ENCODE results near the gene GGCT. TPM values are rescaled to one million over a fixed set of nuclear protein-coding genes. Genes with fewer than 3 reads are reported as not detected.
"Not testable (repeated sequence)": the region's sequence is repeated elsewhere in the genome, so short reads cannot be mapped to it uniquely, and the experiment has no call there.

Gene GGCT, protein sequence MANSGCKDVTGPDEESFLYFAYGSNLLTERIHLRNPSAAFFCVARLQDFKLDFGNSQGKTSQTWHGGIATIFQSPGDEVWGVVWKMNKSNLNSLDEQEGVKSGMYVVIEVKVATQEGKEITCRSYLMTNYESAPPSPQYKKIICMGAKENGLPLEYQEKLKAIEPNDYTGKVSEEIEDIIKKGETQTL
- total RNA-seq: 36.3 and 42.7 TPM in 2 replicates

GRCh38 chr7:30504301-30505173 is at the start of gene GGCT:
Gene GGCT (minus strand): TSS chr7:30504829. CDS start chr7:30504709, 120 bp downstream.
- intact Hi-C loops (cut with micrococcal nuclease): loop anchor here (1.0 to 10.0 kb wide), 11 partner anchors 25 to 1990 kb away; partner anchors contain the start of genes AVL9, GARS1, LSM5 and MTURN

DNA sequence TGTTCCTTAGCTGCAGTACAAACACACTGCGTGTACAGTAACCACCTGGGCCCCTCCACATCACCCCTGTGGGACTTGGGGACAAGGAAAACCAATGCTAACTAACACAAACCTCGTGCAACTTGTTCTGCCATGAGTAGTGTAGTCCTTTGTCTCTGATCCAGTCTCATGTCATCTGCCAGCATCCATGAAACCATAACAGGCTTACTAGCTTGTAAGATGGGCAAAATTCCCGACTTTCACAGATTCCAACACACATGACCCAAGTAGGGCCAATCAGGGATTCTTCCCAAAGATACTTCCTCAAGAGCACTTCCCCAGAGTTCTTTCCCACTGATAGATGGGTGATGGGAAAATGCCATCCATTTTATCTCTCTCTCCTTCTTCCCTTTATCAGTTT is 48.9 kb upstream of the GGCT start:
- intact Hi-C loops (cut with micrococcal nuclease): no loop called here

DNA sequence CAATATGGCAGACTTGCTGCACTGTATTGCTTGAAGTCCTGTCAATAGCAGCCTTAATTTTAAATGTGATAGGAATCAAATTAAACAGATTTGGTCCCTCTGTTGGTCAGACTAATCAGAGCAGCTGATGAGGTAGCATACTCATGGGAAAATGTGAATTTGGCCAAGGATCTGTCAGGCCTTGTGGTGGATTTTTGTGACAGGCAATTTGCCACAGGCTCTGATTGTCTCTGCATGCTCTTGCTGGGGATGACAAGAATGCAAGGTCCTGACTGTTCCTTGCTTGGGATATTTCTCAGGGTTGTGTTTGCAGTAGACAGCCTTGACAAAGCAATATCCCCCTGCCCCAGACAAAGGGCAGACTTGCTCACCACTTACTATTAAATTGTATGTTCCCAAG is 48.5 kb upstream of the GGCT start:
- intact Hi-C loops (cut with micrococcal nuclease): no loop called here

GRCh38 chr7:30552330-30552729 is 47.7 kb upstream of the GGCT start:
- intact Hi-C loops (cut with micrococcal nuclease): no loop called here

GRCh38 chr7:30549931-30550493 is 45.4 kb upstream of the GGCT start:
- intact Hi-C loops (cut with micrococcal nuclease): loop anchor here (2.0 kb wide), 1 partner anchor 45 kb away; the partner anchor contains the start of gene GGCT

DNA sequence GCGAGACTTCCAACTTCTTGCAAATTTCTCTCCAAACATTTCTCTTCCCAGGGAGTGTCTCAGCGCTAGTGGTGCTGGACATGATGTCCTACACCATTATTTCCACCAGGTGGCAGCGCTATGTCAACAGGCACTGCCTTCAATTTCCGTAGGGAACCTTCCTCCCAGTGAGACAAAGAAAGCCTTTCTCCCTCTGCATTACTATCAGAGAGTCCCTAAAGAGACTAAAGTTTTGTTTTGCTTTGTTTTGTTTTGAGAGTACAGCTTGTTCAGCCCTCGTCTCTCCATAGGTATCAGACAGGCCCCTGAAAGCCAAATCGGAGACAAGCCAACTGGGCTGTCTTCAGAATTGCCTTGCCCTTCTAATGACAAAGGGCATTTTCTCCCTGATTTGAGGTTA is 44.2 kb upstream of the GGCT start:
- intact Hi-C loops (cut with micrococcal nuclease): loop anchor here (1.0 to 2.0 kb wide), 3 partner anchors 15 to 191 kb away; partner anchors contain the start of gene GGCT

GRCh38 chr7:30546596-30546995 is 42.0 kb upstream of the GGCT start:
- intact Hi-C loops (cut with micrococcal nuclease): no loop called here

DNA sequence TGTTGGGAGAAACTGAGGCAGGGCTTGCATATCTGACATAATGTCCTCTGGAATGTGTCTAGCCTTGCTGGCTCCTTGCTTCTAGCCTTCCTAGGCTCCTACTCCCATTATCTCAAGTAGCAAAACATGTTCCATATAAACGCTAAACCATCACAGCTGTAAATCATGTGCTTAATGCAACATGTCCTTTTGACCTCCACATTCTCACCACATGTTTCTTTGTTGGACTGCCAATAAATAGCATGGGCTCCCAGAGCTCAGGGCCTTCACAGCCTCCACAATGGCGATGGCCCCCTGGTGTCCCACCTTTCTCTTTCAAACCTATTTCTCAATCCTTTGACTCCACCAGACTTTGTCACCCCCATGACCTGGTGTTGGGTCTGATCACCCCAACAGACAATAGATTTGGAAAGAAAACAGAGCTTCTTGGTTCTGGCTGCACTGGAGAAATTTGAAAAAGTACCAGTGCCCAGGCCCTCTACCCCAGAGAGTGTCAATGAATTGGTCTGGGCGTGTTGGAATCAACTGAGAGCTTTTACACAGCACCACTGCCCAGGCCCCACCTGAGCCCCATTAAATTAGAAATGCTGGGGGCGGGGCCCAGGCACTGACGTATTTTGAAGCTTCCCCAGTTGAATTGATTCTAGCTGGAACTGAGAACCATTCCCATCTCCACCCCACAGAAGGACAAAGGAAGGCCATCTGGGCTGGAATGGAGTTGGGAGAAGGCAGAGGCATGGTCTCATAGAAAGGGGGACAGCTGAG is 41.3 kb upstream of the GGCT start:
- intact Hi-C loops (cut with micrococcal nuclease): no loop called here

GRCh38 chr7:30543813-30544525 is 39.3 kb upstream of the GGCT start:
- intact Hi-C loops (cut with micrococcal nuclease): no loop called here

DNA sequence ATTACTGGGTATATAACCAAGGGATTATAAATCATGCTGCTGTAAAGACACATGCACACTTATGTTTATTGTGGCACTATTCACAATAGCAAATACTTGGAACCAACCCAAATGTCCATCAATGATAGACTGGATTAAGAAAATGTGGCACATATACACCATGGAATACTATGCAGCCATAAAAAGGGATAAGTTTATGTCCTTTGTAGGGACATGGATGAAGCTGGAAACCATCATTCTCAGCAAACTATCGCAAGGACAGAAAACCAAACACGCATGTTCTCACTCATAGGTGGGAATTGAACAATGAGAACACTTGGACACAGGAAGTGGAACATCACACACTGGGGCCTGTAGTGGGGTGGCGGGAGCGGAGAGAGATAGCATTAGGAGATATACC is 38.5 kb upstream of the GGCT start:
- intact Hi-C loops (cut with micrococcal nuclease): not testable (repeated sequence)

- intact Hi-C loops (cut with micrococcal nuclease): no loop called here
These were observed 29.3 kb upstream of the GGCT start for GRCh38 chr7:30533886-30534285.

DNA sequence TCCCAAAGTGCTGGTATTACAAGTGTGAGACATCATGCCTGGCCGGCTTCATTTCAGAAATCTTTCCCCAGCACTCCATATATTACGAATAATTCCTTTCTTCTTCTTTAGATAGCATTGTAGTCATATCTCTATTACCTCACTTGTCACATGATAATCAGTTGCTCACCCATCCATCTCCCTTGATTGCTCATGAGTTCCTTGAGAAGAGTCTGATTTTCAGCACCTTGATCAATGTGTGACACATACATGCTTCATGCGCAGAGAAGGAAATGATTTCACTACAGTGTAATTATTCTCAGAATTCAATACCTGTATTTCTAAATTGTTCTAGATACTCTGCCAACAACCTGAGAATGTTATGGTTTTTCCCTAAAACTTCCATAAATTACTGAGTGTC is 26.7 kb upstream of the GGCT start:
- intact Hi-C loops (cut with micrococcal nuclease): no loop called here

DNA sequence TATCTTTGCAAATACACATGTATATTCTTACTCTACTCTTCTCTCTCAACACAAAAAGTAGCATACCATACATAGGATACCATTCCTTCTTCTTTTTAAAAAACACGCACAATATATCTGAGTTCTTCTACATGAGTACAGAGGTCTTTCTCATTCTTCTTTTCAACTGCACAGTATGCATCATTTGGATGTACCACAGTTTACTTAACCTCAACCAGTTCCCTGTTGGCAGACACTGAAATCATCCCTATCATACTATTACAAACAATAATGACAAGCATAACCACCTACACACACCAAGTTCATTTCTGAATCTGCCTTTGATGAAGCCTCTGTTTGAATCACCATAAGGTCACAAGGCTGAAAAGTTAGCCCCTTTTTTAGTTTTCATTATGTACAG is 25.7 kb upstream of the GGCT start:
- intact Hi-C loops (cut with micrococcal nuclease): no loop called here

DNA sequence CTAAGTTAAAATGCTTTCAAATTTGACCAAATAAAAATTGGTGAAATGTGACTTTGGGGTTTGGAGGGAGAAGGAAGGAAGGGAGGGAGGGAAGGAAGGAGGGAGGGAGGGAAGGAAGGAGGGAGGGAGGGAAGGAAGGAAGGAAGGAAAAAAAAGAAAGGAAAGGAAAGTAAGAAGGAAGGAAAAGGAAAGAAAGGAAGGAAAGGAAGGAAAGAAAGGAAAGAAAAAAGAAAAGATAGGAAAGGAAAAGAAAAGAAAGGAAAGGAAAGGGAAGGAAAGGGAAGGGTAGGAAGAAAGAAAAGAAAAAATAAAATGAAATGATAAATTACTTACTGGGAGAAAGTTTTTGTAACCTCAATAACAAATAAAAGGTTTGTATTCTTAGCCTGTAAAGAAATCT is 24.1 kb upstream of the GGCT start:
- intact Hi-C loops (cut with micrococcal nuclease): no loop called here

DNA sequence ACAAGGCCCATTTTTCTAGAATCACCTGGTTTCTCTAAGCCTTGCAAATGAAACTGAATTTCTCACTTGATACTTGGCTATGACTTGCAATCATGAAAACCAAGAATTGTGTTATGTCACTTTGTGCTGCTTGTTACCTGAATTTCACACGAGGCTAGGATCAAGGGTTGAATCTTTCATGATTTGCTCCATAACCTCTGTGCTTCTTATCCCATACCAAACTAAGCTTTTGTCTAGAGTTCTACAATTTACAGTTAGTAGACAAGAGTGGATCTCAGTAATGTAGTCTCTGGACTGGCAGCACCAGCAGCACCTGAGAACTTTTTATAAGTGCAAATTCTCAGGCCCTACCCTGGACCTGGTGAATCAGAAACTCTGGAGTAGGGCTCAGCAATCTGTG is 22.7 kb upstream of the GGCT start:
- intact Hi-C loops (cut with micrococcal nuclease): not testable (repeated sequence)

DNA sequence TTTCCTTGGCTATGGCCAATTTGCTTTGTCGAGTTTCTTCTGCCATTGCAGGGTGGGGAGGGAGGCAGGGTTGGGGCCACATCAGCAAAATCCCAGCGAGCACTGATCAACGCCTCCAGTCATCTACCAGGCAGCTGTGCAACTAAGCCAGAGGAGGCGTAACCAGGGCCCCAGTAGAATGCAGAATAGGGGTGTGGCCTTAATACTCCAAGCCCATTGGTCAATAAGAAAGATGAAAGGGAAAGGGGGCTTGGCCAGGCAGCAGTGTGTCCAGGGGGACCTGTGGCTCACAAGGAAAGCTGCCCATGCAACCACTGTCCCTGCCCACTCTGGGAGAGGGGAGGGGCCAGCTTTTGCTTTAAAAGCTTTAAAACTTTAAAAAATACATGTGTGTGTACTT is 21.5 kb upstream of the GGCT start:
- intact Hi-C loops (cut with micrococcal nuclease): no loop called here

DNA sequence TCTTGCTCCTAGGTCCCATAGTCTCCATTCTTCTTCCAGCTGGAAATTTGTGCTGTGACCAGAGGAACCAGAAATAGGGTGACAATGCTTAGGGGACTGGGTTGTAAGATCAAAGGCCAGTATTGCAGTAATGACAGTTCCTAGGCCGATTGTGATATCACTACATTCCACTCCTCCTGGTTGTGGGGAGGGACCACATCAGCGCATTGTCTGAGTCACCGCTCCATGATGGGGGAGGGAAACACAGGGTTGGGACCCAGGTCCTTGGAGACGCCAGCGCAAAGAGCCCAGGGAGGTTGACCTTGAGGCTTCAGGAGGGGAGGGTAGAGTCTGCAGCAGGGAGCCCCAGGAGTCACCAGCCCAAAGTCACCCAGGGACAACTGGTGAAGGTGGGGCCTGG is 20.8 kb upstream of the GGCT start:
- intact Hi-C loops (cut with micrococcal nuclease): no loop called here

- intact Hi-C loops (cut with micrococcal nuclease): no loop called here
These were observed 19.9 kb upstream of the GGCT start for GRCh38 chr7:30524545-30524944.

GRCh38 chr7:30523466-30523865 is 18.8 kb upstream of the GGCT start:
- intact Hi-C loops (cut with micrococcal nuclease): no loop called here

DNA sequence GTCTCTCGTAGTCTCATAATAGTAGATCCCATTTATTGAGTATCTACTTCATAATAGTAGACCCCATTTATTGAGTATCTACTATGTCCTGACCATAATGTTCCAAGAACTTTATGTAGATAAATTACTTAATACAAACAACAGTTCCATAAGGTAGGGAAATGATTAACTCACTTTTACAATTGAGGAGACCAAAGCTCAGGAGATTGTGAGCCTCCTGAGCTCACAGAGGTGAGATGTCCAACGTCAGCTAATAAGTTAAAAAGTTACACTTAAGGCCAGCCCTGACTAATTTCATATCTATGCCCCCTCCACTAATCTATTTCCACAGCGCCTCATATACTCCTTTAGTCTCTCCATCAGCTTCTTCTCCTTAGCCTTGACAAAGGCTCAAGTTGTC is 17.5 kb upstream of the GGCT start:
- intact Hi-C loops (cut with micrococcal nuclease): no loop called here

DNA sequence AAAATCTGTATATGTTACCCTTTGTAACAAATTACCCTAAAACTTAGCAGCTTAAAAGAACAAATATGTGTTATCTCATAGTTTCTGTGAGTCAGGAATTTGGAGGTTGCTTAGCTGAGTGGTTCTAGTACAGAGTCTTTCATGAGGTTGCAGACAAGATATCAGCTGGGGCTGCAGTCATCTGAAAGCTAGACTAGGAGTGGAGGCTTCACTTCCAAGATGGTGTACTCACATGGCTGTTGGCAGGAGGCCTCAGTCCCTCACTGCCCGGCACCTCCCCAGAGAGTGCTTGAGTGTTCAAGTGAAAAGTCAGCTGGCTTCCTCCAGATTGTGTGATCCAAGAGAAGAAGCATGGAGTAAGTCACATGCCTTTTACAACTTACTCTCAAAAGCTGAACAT is 16.9 kb upstream of the GGCT start:
- intact Hi-C loops (cut with micrococcal nuclease): no loop called here
